ENCODE results near the gene C4orf46.
A peak's percentile ranks its signal among the peaks of the same experiment; 100 is the strongest.
"Not testable (repeated sequence)": the region's sequence is repeated elsewhere in the genome, so short reads cannot be mapped to it uniquely, and the experiment has no call there.

The C4orf46 gene

DNA sequence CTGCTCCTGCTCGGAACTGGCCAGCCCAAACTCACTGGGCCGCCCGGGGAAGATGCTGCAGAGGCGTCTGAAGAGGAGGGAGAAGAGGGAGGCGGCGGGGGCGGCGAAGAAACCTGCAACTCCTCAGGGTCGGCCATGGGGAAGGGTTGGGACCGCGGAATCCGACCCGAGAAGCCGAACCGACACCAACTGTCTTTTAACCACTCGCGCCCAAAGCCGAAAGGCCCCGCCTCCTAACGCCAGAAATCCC, at the start of gene C4orf46:
Gene C4orf46, minus strand, starts transcription at position 223 of the 250 bp plus-strand sequence. Its CDS starts 86 bp downstream, at position 137.
- Histone ChIP-seq H3K36me3 (ENCODE audit: control insufficient read depth, low read depth, low read length) (peaks cover 11% of the 10 kb centered on the region), H3K9ac (ENCODE audit: low read length) (peak within 1 kb of the TSS; percentile 96), H3K27ac (ENCODE audit: low read length) (peak within 1 kb of the TSS; percentile 72), H3K9me3 (ENCODE audit: control insufficient read depth, low read depth, low read length) (no peaks in the 10 kb centered on the region), H3K4me1 (ENCODE audit: control insufficient read depth, low read depth, low read length) (peaks cover 11% of the 10 kb centered on the region), H3K4me3 (ENCODE audit: low read length) (peak within 1 kb of the TSS; percentile 97), H3K27me3 (ENCODE audit: control insufficient read depth, insufficient read depth, low read length) (no peaks in the 10 kb centered on the region)

DNA sequence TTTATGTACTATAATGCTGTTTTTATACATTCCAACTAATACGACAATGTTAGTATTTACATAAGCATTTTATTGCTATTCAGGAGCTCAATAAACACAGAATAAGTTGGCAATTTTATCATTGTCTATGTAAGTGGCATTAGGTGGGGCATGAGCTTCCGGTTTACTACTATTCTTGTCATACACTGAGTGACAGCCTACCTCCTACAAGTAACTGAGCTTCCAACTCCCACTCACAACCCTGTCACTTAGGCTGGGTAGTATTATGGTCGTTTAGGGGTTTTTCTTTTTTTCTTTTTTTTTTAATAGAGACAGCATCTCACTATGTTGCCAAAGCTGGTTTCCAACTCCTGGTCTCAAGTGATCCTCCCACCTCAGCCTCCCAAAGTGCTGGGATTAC, 44.1 kb upstream of the C4orf46 start:
- no peak overlapping the region for H3K27ac ChIP-seq (ENCODE audit: low read length)
- peaks cover 82% of the 10 kb centered on the region for H3K36me3 ChIP-seq (ENCODE audit: control insufficient read depth, low read depth, low read length)
- H3K4me3 ChIP-seq (ENCODE audit: low read length) = no peak overlapping the region

DNA sequence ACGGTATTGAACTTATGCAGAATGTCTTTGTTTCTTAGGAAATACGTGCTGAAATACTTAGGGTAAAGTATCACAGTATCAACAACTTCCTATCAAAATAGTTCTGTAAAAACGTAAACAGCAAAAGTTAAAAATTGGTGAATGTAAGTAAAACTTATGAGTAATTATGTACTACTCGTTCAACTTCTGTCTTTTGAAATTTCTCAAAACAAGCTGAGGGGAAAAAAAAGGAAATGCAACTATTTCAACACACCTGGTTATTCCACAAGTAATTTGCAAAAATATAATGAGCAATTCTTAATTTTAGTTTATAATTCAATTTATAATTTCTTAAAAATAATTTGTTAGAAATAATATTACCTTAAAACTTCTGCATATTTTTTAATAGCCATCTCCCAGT, 43.2 kb upstream of the C4orf46 start:
- no peak overlapping the region for H3K4me3 ChIP-seq (ENCODE audit: low read length)
- H3K9me3 ChIP-seq (ENCODE audit: control insufficient read depth, low read depth, low read length) = no peaks in the 10 kb centered on the region
- H3K9ac ChIP-seq (ENCODE audit: low read length) = no peak overlapping the region
- H3K27ac ChIP-seq (ENCODE audit: low read length) = no peak overlapping the region
- H3K27me3 ChIP-seq (ENCODE audit: control insufficient read depth, insufficient read depth, low read length) = no peaks in the 10 kb centered on the region
- H3K4me1 ChIP-seq (ENCODE audit: control insufficient read depth, low read depth, low read length) = no peaks in the 10 kb centered on the region
- peaks cover 86% of the 10 kb centered on the region for H3K36me3 ChIP-seq (ENCODE audit: control insufficient read depth, low read depth, low read length)

More for the DNA sequence above, 44.1 kb upstream of the C4orf46 start:
- Histone ChIP-seq H3K4me1 (ENCODE audit: control insufficient read depth, low read depth, low read length) (no peaks in the 10 kb centered on the region), H3K27me3 (ENCODE audit: control insufficient read depth, insufficient read depth, low read length) (no peaks in the 10 kb centered on the region), H3K9me3 (ENCODE audit: control insufficient read depth, low read depth, low read length) (no peaks in the 10 kb centered on the region), H3K9ac (ENCODE audit: low read length) (no peak overlapping the region)

GRCh38 chr4:158712622-158713021, 40.9 kb upstream of the C4orf46 start:
- not testable (repeated sequence) for H3K9me3 ChIP-seq (ENCODE audit: control insufficient read depth, low read depth, low read length); H3K27ac ChIP-seq (ENCODE audit: low read length); H3K4me1 ChIP-seq (ENCODE audit: control insufficient read depth, low read depth, low read length); H3K4me3 ChIP-seq (ENCODE audit: low read length); H3K9ac ChIP-seq (ENCODE audit: low read length); H3K27me3 ChIP-seq (ENCODE audit: control insufficient read depth, insufficient read depth, low read length)
- peaks cover 84% of the 10 kb centered on the region for H3K36me3 ChIP-seq (ENCODE audit: control insufficient read depth, low read depth, low read length)

GRCh38 chr4:158710814-158711213, 39.1 kb upstream of the C4orf46 start:
- Histone ChIP-seq H3K4me1 (ENCODE audit: control insufficient read depth, low read depth, low read length) (no peaks in the 10 kb centered on the region), H3K4me3 (ENCODE audit: low read length) (no peak overlapping the region), H3K36me3 (ENCODE audit: control insufficient read depth, low read depth, low read length) (peaks cover 76% of the 10 kb centered on the region), H3K27me3 (ENCODE audit: control insufficient read depth, insufficient read depth, low read length) (no peaks in the 10 kb centered on the region), H3K27ac (ENCODE audit: low read length) (no peak overlapping the region), H3K9ac (ENCODE audit: low read length) (no peak overlapping the region), H3K9me3 (ENCODE audit: control insufficient read depth, low read depth, low read length) (no peaks in the 10 kb centered on the region)

DNA sequence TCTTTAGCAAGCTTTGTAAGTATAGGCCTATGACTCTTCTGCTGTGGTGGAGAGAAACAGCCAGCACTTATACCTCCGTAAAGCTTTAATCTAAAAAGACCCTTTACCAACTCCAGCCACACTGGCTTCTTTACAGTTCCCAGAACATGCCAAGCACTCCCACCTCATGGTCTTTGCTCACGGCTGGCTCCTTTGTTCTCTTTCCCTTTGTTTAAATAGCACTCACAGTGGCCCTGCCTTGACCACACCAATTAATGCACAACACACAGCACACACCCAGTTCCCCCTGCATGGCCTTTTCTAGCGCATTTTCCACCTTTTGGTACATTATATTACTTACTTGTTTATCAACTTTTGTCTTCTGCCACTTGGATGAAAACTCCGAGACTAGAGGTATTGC, 32.6 kb upstream of the C4orf46 start:
- no peak overlapping the region for H3K27ac ChIP-seq (ENCODE audit: low read length)
- H3K36me3 ChIP-seq (ENCODE audit: control insufficient read depth, low read depth, low read length) = peaks cover 21% of the 10 kb centered on the region
- no peaks in the 10 kb centered on the region for H3K9me3 ChIP-seq (ENCODE audit: control insufficient read depth, low read depth, low read length)
- H3K4me3 ChIP-seq (ENCODE audit: low read length) = no peak overlapping the region
- no peaks in the 10 kb centered on the region for H3K27me3 ChIP-seq (ENCODE audit: control insufficient read depth, insufficient read depth, low read length)
- no peak overlapping the region for H3K9ac ChIP-seq (ENCODE audit: low read length)
- H3K4me1 ChIP-seq (ENCODE audit: control insufficient read depth, low read depth, low read length) = no peaks in the 10 kb centered on the region

DNA sequence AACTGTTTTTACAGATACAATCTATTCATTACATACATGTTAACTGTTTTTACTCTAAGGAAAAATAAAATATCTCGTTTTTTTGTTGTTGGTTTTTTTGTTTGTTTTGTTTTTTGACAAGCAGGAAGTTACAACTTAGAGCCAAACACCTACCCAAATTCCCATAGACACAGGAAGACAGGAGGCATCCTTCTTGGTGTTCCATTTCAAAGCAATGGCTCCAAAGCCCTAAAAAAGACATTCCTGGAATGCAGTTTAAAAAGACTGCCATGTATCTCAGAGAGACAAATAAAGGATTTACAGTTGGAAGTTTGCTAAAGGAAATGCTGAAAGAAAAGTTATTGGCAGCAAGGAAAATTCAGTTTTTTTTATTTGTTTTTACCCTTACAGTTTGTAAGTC, 17.1 kb upstream of the C4orf46 start:
- no peaks in the 10 kb centered on the region for H3K36me3 ChIP-seq (ENCODE audit: control insufficient read depth, low read depth, low read length)
- no peak overlapping the region for H3K4me3 ChIP-seq (ENCODE audit: low read length)
- H3K27me3 ChIP-seq (ENCODE audit: control insufficient read depth, insufficient read depth, low read length) = no peaks in the 10 kb centered on the region
- H3K9ac ChIP-seq (ENCODE audit: low read length) = no peak overlapping the region
- H3K27ac ChIP-seq (ENCODE audit: low read length) = no peak overlapping the region
- H3K4me1 ChIP-seq (ENCODE audit: control insufficient read depth, low read depth, low read length) = peaks cover 7% of the 10 kb centered on the region
- no peaks in the 10 kb centered on the region for H3K9me3 ChIP-seq (ENCODE audit: control insufficient read depth, low read depth, low read length)

- no peaks in the 10 kb centered on the region for H3K9me3 ChIP-seq (ENCODE audit: control insufficient read depth, low read depth, low read length)
- no peaks in the 10 kb centered on the region for H3K4me1 ChIP-seq (ENCODE audit: control insufficient read depth, low read depth, low read length)
- no peaks in the 10 kb centered on the region for H3K36me3 ChIP-seq (ENCODE audit: control insufficient read depth, low read depth, low read length)
- H3K27me3 ChIP-seq (ENCODE audit: control insufficient read depth, insufficient read depth, low read length) = no peaks in the 10 kb centered on the region
- H3K9ac ChIP-seq (ENCODE audit: low read length) = no peak overlapping the region
- no peak overlapping the region for H3K4me3 ChIP-seq (ENCODE audit: low read length)
- H3K27ac ChIP-seq (ENCODE audit: low read length) = no peak overlapping the region
These were observed 10.4 kb upstream of the C4orf46 start for GRCh38 chr4:158682066-158682465.

DNA sequence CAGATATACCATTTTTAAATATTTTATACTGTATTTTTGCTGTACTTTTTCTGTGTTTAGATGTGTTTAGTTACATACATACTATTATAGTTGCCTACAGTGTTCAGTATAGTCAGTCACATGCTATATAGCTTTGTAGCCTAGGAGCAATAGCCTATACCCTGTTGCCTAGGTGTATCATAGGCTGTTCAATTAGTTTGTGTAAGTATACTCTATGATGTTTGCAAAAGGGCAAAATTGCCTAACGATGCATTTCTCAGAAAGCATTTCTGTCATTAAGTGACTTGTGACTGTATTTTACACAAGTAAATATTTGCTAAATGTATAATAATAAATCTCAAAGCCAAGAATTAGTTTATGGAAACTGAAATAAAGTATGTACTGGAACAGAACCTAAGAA, 9.9 kb upstream of the C4orf46 start:
- H3K9ac ChIP-seq (ENCODE audit: low read length) = no peak overlapping the region
- no peaks in the 10 kb centered on the region for H3K9me3 ChIP-seq (ENCODE audit: control insufficient read depth, low read depth, low read length)
- no peaks in the 10 kb centered on the region for H3K36me3 ChIP-seq (ENCODE audit: control insufficient read depth, low read depth, low read length)
- H3K4me1 ChIP-seq (ENCODE audit: control insufficient read depth, low read depth, low read length) = no peaks in the 10 kb centered on the region
- H3K27me3 ChIP-seq (ENCODE audit: control insufficient read depth, insufficient read depth, low read length) = no peaks in the 10 kb centered on the region
- no peak overlapping the region for H3K27ac ChIP-seq (ENCODE audit: low read length)
- no peak overlapping the region for H3K4me3 ChIP-seq (ENCODE audit: low read length)

DNA sequence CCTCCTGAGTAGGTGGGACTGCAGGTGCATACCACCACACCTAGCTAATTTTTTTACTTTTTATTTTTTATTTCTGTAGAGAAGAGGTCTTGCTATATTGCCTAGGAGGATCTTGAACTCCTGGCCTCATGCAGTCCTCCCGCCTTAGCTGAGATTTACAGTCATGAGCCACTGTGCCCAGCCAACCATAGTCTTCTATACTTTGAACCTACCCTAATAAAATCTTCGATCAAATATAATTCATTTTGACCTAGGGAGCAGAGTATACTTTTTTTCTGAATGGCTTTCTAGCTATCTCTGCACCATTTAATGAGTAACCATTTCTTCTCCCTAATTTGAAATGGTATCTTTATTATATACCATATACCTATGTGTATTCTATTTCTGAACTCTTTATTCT, 7.1 kb upstream of the C4orf46 start:
- Histone ChIP-seq H3K9ac (ENCODE audit: low read length) (no peak overlapping the region), H3K4me3 (ENCODE audit: low read length) (no peak overlapping the region), H3K36me3 (ENCODE audit: control insufficient read depth, low read depth, low read length) (no peaks in the 10 kb centered on the region), H3K9me3 (ENCODE audit: control insufficient read depth, low read depth, low read length) (no peaks in the 10 kb centered on the region), H3K27me3 (ENCODE audit: control insufficient read depth, insufficient read depth, low read length) (no peaks in the 10 kb centered on the region), H3K4me1 (ENCODE audit: control insufficient read depth, low read depth, low read length) (no peaks in the 10 kb centered on the region), H3K27ac (ENCODE audit: low read length) (no peak overlapping the region)

DNA sequence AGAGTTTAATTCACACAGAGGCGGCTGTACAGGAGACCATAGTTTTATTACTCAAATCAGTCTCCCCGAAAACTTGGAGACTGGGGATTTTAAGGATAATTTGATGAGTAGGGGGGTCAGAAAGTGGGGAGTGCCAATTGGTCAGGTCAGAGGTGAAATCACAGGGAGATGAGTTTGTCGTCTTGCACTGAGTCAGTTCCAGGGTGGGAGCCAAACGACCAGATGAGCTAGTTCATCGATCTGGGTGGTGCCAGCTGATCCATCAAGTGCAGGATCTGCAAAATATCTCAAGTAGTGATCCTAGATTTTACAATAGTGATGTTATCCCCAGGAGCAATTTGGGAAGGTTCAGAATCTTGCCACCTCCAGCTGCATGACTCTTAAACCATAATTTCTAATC, 4.4 kb upstream of the C4orf46 start:
- Histone ChIP-seq H3K27me3 (ENCODE audit: control insufficient read depth, insufficient read depth, low read length) (no peaks in the 10 kb centered on the region), H3K4me1 (ENCODE audit: control insufficient read depth, low read depth, low read length) (peaks cover 5% of the 10 kb centered on the region), H3K9me3 (ENCODE audit: control insufficient read depth, low read depth, low read length) (no peaks in the 10 kb centered on the region), H3K4me3 (ENCODE audit: low read length) (no peak overlapping the region), H3K36me3 (ENCODE audit: control insufficient read depth, low read depth, low read length) (no peaks in the 10 kb centered on the region), H3K27ac (ENCODE audit: low read length) (no peak overlapping the region), H3K9ac (ENCODE audit: low read length) (no peak overlapping the region)

- Histone ChIP-seq H3K4me3 (ENCODE audit: low read length) (no peak overlapping the region), H3K9ac (ENCODE audit: low read length) (no peak overlapping the region), H3K27me3 (ENCODE audit: control insufficient read depth, insufficient read depth, low read length) (no peaks in the 10 kb centered on the region), H3K4me1 (ENCODE audit: control insufficient read depth, low read depth, low read length) (peaks cover 11% of the 10 kb centered on the region), H3K9me3 (ENCODE audit: control insufficient read depth, low read depth, low read length) (no peaks in the 10 kb centered on the region), H3K27ac (ENCODE audit: low read length) (no peak overlapping the region), H3K36me3 (ENCODE audit: control insufficient read depth, low read depth, low read length) (peaks cover 7% of the 10 kb centered on the region)
These were observed 1.9 kb upstream of the C4orf46 start for GRCh38 chr4:158673633-158674032.
